Neural cell (in vitro differentiated cells): Measurements from ENCODE around the gene CFAP221. TPM values are rescaled to one million over a fixed set of nuclear protein-coding genes. Genes with fewer than 3 reads are reported as not detected.

Experiments used
- H2AFZ ChIP-seq: fragments of 200-600, 300-800 bp; sonication (generic), shearing (Covaris generic); 2 replicates; pipeline ENCODE4 v1.6.0; 2014; ENCODE audit warnings: low read depth, mild to moderate bottlenecking, antibody characterized with exemption, low read length, moderate library complexity
- H3F3A ChIP-seq: fragments of 200-600 bp; shearing (Covaris generic); 2 replicates; pipeline ENCODE4 v1.6.1; 2016; ENCODE audit warnings: mild to moderate bottlenecking, moderate library complexity, mixed read lengths, antibody characterized with exemption, low read length; ENCODE audit not compliant: insufficient read depth, poor library complexity, severe bottlenecking
- H3K27ac ChIP-seq: fragments of 200-600, 300-800 bp; sonication (generic), shearing (Covaris generic); 2 replicates; pipeline ENCODE4 v1.5.1; 2014; ENCODE audit warnings: mild to moderate bottlenecking, low read length, moderate library complexity
- H3K27me3 ChIP-seq: fragments of 300-800, 200-600 bp; sonication (generic), shearing (Covaris generic); 2 replicates; pipeline ENCODE4 v1.6.0; 2014; ENCODE audit warnings: mild to moderate bottlenecking, low read depth, low read length, moderate library complexity; ENCODE audit not compliant: insufficient read depth
- H3K36me3 ChIP-seq: fragments of 300-800, 200-600 bp; sonication (generic), shearing (Covaris generic); 2 replicates; pipeline ENCODE4 v1.5.1; 2014; ENCODE audit warnings: mild to moderate bottlenecking, antibody characterized with exemption, low read length, moderate library complexity; ENCODE audit not compliant: insufficient read depth
- H3K4me2 ChIP-seq: fragments of 300-800, 200-600 bp; sonication (generic), shearing (Covaris generic); 2 replicates; pipeline ENCODE4 v1.6.0; 2014; ENCODE audit warnings: mild to moderate bottlenecking, low read length
- H3K4me3 ChIP-seq: fragments of 300-800, 200-600 bp; sonication (generic), shearing (Covaris generic); 2 replicates; pipeline ENCODE4 v1.5.1; 2014; ENCODE audit warnings: mild to moderate bottlenecking, low read length, moderate library complexity
- H3K79me2 ChIP-seq: fragments of 200-600 bp; shearing (Covaris generic); replicated peaks from 2 replicates; pipeline ENCODE4 v1.6.0; 2014; ENCODE audit warnings: mild to moderate bottlenecking, low read length, moderate library complexity; ENCODE audit not compliant: insufficient read depth
- H3K9ac ChIP-seq: fragments of 300-800, 200-600 bp; sonication (generic), shearing (Covaris generic); 2 replicates; pipeline ENCODE4 v1.6.1; 2016; ENCODE audit warnings: mild to moderate bottlenecking, low read length, mixed read lengths
- H3K9me2 ChIP-seq: fragments of 200-600 bp; shearing (Covaris generic); 2 replicates; pipeline ENCODE4 v1.6.1; 2016; ENCODE audit warnings: mild to moderate bottlenecking, low read length, mixed read lengths; ENCODE audit not compliant: insufficient read depth
- H3K9me3 ChIP-seq: fragments of 200-600, 300-800 bp; sonication (generic), shearing (Covaris generic); 2 replicates; pipeline ENCODE4 v1.6.1; 2016; ENCODE audit warnings: mild to moderate bottlenecking, mixed run types, low read length, moderate library complexity, mixed read lengths
- H4K20me1 ChIP-seq: fragments of 200-600 bp; shearing (Covaris generic); 2 replicates; pipeline ENCODE4 v1.6.1; 2016; ENCODE audit warnings: mild to moderate bottlenecking, mixed run types; ENCODE audit not compliant: insufficient read depth
- EP300 ChIP-seq: fragments of 450-650 bp; conservative IDR thresholded peaks from 2 replicates; pipeline ENCODE4 v1.6.1; 2014; ENCODE audit warnings: antibody characterized with exemption, mild to moderate bottlenecking, moderate library complexity; ENCODE audit not compliant: poor library complexity, severe bottlenecking
- EZH2 ChIP-seq: fragments of 200-600, 300-800 bp; shearing (Covaris generic), sonication (generic); IDR thresholded peaks from 2 replicates; pipeline ENCODE4 v1.6.1; 2014; ENCODE audit warnings: antibody characterized with exemption, low read length, borderline replicate concordance, mild to moderate bottlenecking; ENCODE audit not compliant: insufficient read depth, poor library complexity, severe bottlenecking
- MXI1 ChIP-seq: fragments of 450-650 bp; conservative IDR thresholded peaks from 2 replicates; pipeline ENCODE4 v1.6.1; 2014; ENCODE audit warnings: antibody characterized with exemption, mild to moderate bottlenecking; ENCODE audit not compliant: poor library complexity, severe bottlenecking
- POLR2AphosphoS5 ChIP-seq: IDR thresholded peaks from 2 replicates; pipeline ENCODE4 v1.6.1; 2012
- RAD21 ChIP-seq: fragments of 450-650 bp; conservative IDR thresholded peaks from 2 replicates; pipeline ENCODE4 v1.6.1; 2014; ENCODE audit warnings: antibody characterized with exemption, mild to moderate bottlenecking, moderate library complexity
- SMC3 ChIP-seq: fragments of 450-650 bp; conservative IDR thresholded peaks from 2 replicates; pipeline ENCODE4 v1.6.1; 2014; ENCODE audit warnings: antibody characterized with exemption, mild to moderate bottlenecking, moderate library complexity; ENCODE audit not compliant: poor library complexity
- TAF1 ChIP-seq: IDR thresholded peaks from 2 replicates; pipeline ENCODE4 v1.6.1; 2012; ENCODE audit warnings: low read depth
- polyA plus RNA-seq: library from polyadenylated mRNA; depleted of rRNA; stranded (reverse); fragments of >200 nt; gene quantifications from 2 replicates; pipeline ENCODE4 v1.2.3, GENCODE V29; 2014
- TF ChIP-seq, protein P1 (sequence below): fragments of 450-650 bp; IDR thresholded peaks from 2 replicates; pipeline ENCODE4 v1.5.1; 2014; ENCODE audit warnings: antibody characterized with exemption, mild to moderate bottlenecking, moderate library complexity; ENCODE audit not compliant: poor library complexity, severe bottlenecking
- TF ChIP-seq, protein P2 (sequence below): IDR thresholded peaks from 2 replicates; pipeline ENCODE4 v1.6.1; 2012; ENCODE audit warnings: borderline replicate concordance

The CFAP221 gene
- polyA plus RNA-seq, 1 donor from 2014 or later = 7.0 TPM

DNA sequence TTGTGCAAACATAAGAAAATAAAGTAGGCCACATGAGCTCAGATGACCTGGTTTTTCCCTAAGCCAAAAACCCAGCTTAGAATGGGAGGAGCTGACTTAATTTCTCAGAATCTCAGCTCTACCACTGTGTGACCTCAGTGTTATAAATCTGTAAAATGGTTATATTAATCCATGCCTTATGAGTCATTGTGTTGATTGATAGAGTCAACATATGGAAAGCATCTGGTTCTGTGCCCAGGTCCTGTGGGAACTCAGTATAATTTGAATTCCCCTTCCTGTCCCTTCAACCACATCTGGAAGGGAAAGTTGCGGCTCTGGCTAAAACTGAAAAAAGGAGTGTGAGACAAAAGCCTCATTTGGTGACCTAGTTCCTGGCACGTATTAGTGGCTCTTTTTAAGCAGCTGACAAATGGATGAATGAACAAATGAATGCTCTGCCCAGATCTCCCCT is 160.4 kb downstream of the CFAP221 start:
- no peak overlapping the region for H3K4me2 ChIP-seq
- no peaks in the 10 kb centered on the region for H3K9me3 ChIP-seq
- H3F3A ChIP-seq = no peaks in the 10 kb centered on the region
- no peak overlapping the region for H3K27ac ChIP-seq
- no peak for TF ChIP-seq RAD21
- TF ChIP-seq EP300 = no peak
- TF ChIP-seq, protein P1, sequence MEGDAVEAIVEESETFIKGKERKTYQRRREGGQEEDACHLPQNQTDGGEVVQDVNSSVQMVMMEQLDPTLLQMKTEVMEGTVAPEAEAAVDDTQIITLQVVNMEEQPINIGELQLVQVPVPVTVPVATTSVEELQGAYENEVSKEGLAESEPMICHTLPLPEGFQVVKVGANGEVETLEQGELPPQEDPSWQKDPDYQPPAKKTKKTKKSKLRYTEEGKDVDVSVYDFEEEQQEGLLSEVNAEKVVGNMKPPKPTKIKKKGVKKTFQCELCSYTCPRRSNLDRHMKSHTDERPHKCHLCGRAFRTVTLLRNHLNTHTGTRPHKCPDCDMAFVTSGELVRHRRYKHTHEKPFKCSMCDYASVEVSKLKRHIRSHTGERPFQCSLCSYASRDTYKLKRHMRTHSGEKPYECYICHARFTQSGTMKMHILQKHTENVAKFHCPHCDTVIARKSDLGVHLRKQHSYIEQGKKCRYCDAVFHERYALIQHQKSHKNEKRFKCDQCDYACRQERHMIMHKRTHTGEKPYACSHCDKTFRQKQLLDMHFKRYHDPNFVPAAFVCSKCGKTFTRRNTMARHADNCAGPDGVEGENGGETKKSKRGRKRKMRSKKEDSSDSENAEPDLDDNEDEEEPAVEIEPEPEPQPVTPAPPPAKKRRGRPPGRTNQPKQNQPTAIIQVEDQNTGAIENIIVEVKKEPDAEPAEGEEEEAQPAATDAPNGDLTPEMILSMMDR = no peak
- no peak for TF ChIP-seq POLR2AphosphoS5
- H3K9me2 ChIP-seq = no peaks in the 10 kb centered on the region
- H3K4me3 ChIP-seq = no peak overlapping the region
- no peaks in the 10 kb centered on the region for H4K20me1 ChIP-seq
- H2AFZ ChIP-seq = no peak overlapping the region
- no peaks in the 10 kb centered on the region for H3K27me3 ChIP-seq
- no peaks in the 10 kb centered on the region for H3K79me2 ChIP-seq
- H3K36me3 ChIP-seq = no peaks in the 10 kb centered on the region
- H3K9ac ChIP-seq = no peak overlapping the region

GRCh38 chr2:119706221-119706620 is 162.0 kb downstream of the CFAP221 start:
- no peaks in the 10 kb centered on the region for H3K79me2 ChIP-seq
- no peak overlapping the region for H3K27ac ChIP-seq
- H3K4me2 ChIP-seq = no peak overlapping the region
- TF ChIP-seq, protein P1 = no peak
- TF ChIP-seq SMC3 (no peak), POLR2AphosphoS5 (no peak), EP300 (no peak), TAF1 (no peak), RAD21 (no peak), EZH2 (no peak), MXI1 (no peak)
- TF ChIP-seq, protein P2, sequence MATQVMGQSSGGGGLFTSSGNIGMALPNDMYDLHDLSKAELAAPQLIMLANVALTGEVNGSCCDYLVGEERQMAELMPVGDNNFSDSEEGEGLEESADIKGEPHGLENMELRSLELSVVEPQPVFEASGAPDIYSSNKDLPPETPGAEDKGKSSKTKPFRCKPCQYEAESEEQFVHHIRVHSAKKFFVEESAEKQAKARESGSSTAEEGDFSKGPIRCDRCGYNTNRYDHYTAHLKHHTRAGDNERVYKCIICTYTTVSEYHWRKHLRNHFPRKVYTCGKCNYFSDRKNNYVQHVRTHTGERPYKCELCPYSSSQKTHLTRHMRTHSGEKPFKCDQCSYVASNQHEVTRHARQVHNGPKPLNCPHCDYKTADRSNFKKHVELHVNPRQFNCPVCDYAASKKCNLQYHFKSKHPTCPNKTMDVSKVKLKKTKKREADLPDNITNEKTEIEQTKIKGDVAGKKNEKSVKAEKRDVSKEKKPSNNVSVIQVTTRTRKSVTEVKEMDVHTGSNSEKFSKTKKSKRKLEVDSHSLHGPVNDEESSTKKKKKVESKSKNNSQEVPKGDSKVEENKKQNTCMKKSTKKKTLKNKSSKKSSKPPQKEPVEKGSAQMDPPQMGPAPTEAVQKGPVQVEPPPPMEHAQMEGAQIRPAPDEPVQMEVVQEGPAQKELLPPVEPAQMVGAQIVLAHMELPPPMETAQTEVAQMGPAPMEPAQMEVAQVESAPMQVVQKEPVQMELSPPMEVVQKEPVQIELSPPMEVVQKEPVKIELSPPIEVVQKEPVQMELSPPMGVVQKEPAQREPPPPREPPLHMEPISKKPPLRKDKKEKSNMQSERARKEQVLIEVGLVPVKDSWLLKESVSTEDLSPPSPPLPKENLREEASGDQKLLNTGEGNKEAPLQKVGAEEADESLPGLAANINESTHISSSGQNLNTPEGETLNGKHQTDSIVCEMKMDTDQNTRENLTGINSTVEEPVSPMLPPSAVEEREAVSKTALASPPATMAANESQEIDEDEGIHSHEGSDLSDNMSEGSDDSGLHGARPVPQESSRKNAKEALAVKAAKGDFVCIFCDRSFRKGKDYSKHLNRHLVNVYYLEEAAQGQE = no peak
- no peak overlapping the region for H2AFZ ChIP-seq
- no peak overlapping the region for H3K4me3 ChIP-seq
- H3K9me2 ChIP-seq = no peaks in the 10 kb centered on the region
- H4K20me1 ChIP-seq = no peaks in the 10 kb centered on the region
- no peaks in the 10 kb centered on the region for H3K9me3 ChIP-seq
- H3F3A ChIP-seq = no peaks in the 10 kb centered on the region
- H3K36me3 ChIP-seq = no peaks in the 10 kb centered on the region
- no peak overlapping the region for H3K9ac ChIP-seq
- H3K27me3 ChIP-seq = no peaks in the 10 kb centered on the region

Other genes with a start within 250 kb of the CFAP221 start
- 33.8 and 37.7 TPM in 2 replicates for gene C2orf76, start 177.6 kb upstream of the CFAP221 start, polyA plus RNA-seq
- gene DBI, start 177.5 kb upstream of the CFAP221 start, polyA plus RNA-seq = 70.0 and 110 TPM in 2 replicates
- not detected in 2 replicates for gene TMEM37, start 112.6 kb upstream of the CFAP221 start, polyA plus RNA-seq
- 0.12 TPM in 1 of 2 replicates, not detected in the other for gene SCTR, start 20.0 kb upstream of the CFAP221 start, polyA plus RNA-seq
- 10.0 and 18.0 TPM in 2 replicates for gene TMEM177, start 134.8 kb downstream of the CFAP221 start, polyA plus RNA-seq
- 14.2 and 22.0 TPM in 2 replicates for gene PTPN4, start 215.5 kb downstream of the CFAP221 start, polyA plus RNA-seq